Keratinocyte (primary cell): ENCODE measurements around the gene ETV7. TPM values are rescaled to one million over a fixed set of nuclear protein-coding genes. Genes with fewer than 3 reads are reported as not detected.

Source experiments
- DNase-seq: peaks from one replicate; pipeline ENCODE4 v3.0.0-alpha.2; 2011; ENCODE audit warnings: low read depth, missing footprints, low spot score
- FAIRE-seq: peaks from 2 replicates; lab custom pipeline; 2011; peaks lifted over from hg19 to GRCh38; lab: Jason Lieb, UNC
- H2AFZ ChIP-seq: 2 replicates; pipeline ENCODE4 v1.6.0; 2012; ENCODE audit warnings: low read length, control low read depth, inconsistent platforms; ENCODE audit not compliant: control insufficient read depth
- H3K27ac ChIP-seq: 2 replicates; pipeline ENCODE4 v1.5.1; 2011; ENCODE audit warnings: low read length; ENCODE audit not compliant: control insufficient read depth, insufficient read depth
- H3K27me3 ChIP-seq: 3 replicates; pipeline ENCODE4 v1.6.0; 2011; ENCODE audit warnings: low read length; ENCODE audit not compliant: control insufficient read depth, insufficient read depth; ENCODE audit errors: extremely low read depth
- H3K36me3 ChIP-seq, 2 experiments: 2 replicates in 1 of 2; 3 replicates in 1 of 2; pipeline ENCODE4 v1.5.1; 2011; ENCODE audit warnings: low read length in 2 of 2, mild to moderate bottlenecking in 1 of 2; ENCODE audit not compliant: control insufficient read depth in 2 of 2, insufficient read depth in 2 of 2; ENCODE audit errors: extremely low read depth in 1 of 2
- H3K4me1 ChIP-seq: 3 replicates; pipeline ENCODE4 v1.5.1; 2011; ENCODE audit warnings: low read length; ENCODE audit not compliant: control insufficient read depth, insufficient read depth; ENCODE audit errors: extremely low read depth
- H3K4me2 ChIP-seq: 3 replicates; pipeline ENCODE4 v1.6.0; 2011; ENCODE audit warnings: low read depth, low read length; ENCODE audit not compliant: control insufficient read depth, insufficient read depth; ENCODE audit errors: extremely low read depth
- H3K4me3 ChIP-seq, 3 experiments: fragments of 200-600 bp in 1 of 3; sonication (generic) in 1 of 3; 2 replicates in 2 of 3; 3 replicates in 1 of 3; pipeline ENCODE4 v1.5.1; 2011 to 2016; ENCODE audit warnings: low read length in 3 of 3, mild to moderate bottlenecking in 3 of 3, control low read depth in 2 of 3, inconsistent platforms in 1 of 3, low read depth in 1 of 3, mixed read lengths in 1 of 3, mixed run types in 1 of 3, moderate library complexity in 1 of 3; ENCODE audit not compliant: control insufficient read depth in 2 of 3, insufficient read depth in 2 of 3; ENCODE audit errors: extremely low read depth in 1 of 3
- H3K79me2 ChIP-seq: 2 replicates; pipeline ENCODE4 v1.6.0; 2012; ENCODE audit warnings: low read length; ENCODE audit not compliant: control insufficient read depth, insufficient read depth
- H3K9ac ChIP-seq: 3 replicates; pipeline ENCODE4 v1.6.0; 2011; ENCODE audit warnings: low read length; ENCODE audit not compliant: control insufficient read depth, insufficient read depth; ENCODE audit errors: extremely low read depth
- H3K9me1 ChIP-seq: 3 replicates; pipeline ENCODE4 v1.6.0; 2011; ENCODE audit warnings: low read length; ENCODE audit not compliant: control insufficient read depth, insufficient read depth; ENCODE audit errors: extremely low read depth
- H3K9me3 ChIP-seq: 2 replicates; pipeline ENCODE4 v1.5.1; 2012; ENCODE audit warnings: low read depth, low read length; ENCODE audit not compliant: control insufficient read depth
- H4K20me1 ChIP-seq: 3 replicates; pipeline ENCODE4 v1.6.0; 2011; ENCODE audit warnings: low read length; ENCODE audit not compliant: control insufficient read depth, insufficient read depth; ENCODE audit errors: extremely low read depth
- EZH2 ChIP-seq: IDR thresholded peaks from one replicate; pipeline ENCODE4 v1.6.1; 2012; ENCODE audit warnings: inconsistent platforms, mild to moderate bottlenecking, low read length, moderate library complexity
- dilution Hi-C: fragments of 300-500 bp; cut with MboI; formaldehyde crosslinking; loops from one replicate; pipeline ENCODE4 v1.7.0; 2020; ENCODE audit warnings: low sequenced_read_pairs; ENCODE audit not compliant: extremely low pct_ligation_motif_present
- polyA plus RNA-seq, 5 experiments: library from polyadenylated mRNA; depleted of rRNA in 3 of 5; stranded (reverse) in 3 of 5; stranded (forward) in 1 of 5; unstranded in 1 of 5; fragments of >200 nt; gene quantifications; 1 replicate in 1 of 5; 2 replicates in 3 of 5; 3 replicates in 1 of 5; pipeline versions ENCODE4 v1.2.1 to v1.2.3, GENCODE V29; 2011 to 2012; ENCODE audit warnings: missing spikeins in 2 of 5, low read depth in 1 of 5, low replicate concordance in 1 of 5
- TF ChIP-seq, protein P1 (sequence below), 3 experiments: IDR thresholded peaks in 1 of 3; conservative IDR thresholded peaks in 1 of 3; optimal IDR thresholded peaks in 1 of 3; 2 replicates in 2 of 3; 3 replicates in 1 of 3; pipeline versions ENCODE3 to v1.5.1; 2011; ENCODE audit warnings: low read length in 3 of 3, mild to moderate bottlenecking in 3 of 3, moderate library complexity in 2 of 3, control low read depth in 1 of 3, inconsistent platforms in 1 of 3; ENCODE audit not compliant: insufficient read depth in 2 of 3; ENCODE audit errors: extremely low read depth in 1 of 3

ETV7 gene
- polyA plus RNA-seq, 1 donor (not counting 4 experiments of a cell fraction or from before 2014, with no cell fraction given), result 0.22 TPM

DNA sequence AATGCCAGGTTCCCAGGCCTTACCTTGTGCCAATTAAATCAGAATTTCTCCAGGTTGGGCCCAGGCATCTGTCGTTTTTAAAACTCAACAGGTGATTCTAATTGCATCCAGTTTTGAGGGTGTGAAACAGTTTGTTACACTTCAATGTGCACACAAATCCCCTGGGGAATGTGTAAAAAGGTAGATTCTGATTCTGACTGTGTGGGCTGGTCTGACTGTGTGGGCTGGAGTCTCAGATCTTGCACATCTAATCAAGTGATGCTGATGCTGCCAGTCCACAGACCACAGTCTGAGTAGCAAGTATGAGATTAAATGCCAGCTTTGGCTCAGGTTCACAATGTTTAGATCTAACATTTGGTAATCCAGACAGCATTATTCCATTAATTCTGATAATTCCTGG, 12.5 kb upstream of the ETV7 start:
- DNase-seq, result no peak
- Histone ChIP-seq H3K27me3 (no peaks in the 10 kb centered on the region), H3K4me2 (no peak overlapping the region), H3K9ac (no peak overlapping the region), H3K27ac (no peak overlapping the region), H3K4me1 (no peaks in the 10 kb centered on the region), H3K79me2 (no peaks in the 10 kb centered on the region), H2AFZ (no peak overlapping the region), H4K20me1 (no peaks in the 10 kb centered on the region), H3K9me3 (no peaks in the 10 kb centered on the region), H3K9me1 (no peaks in the 10 kb centered on the region), H3K36me3 (no peaks in the 10 kb centered on the region), H3K4me3 (no peak overlapping the region)
- TF ChIP-seq EZH2, result no peak
- TF ChIP-seq, protein P1, sequence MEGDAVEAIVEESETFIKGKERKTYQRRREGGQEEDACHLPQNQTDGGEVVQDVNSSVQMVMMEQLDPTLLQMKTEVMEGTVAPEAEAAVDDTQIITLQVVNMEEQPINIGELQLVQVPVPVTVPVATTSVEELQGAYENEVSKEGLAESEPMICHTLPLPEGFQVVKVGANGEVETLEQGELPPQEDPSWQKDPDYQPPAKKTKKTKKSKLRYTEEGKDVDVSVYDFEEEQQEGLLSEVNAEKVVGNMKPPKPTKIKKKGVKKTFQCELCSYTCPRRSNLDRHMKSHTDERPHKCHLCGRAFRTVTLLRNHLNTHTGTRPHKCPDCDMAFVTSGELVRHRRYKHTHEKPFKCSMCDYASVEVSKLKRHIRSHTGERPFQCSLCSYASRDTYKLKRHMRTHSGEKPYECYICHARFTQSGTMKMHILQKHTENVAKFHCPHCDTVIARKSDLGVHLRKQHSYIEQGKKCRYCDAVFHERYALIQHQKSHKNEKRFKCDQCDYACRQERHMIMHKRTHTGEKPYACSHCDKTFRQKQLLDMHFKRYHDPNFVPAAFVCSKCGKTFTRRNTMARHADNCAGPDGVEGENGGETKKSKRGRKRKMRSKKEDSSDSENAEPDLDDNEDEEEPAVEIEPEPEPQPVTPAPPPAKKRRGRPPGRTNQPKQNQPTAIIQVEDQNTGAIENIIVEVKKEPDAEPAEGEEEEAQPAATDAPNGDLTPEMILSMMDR (optimal IDR thresholded peaks at IDR 0.05 in 1 of 3, IDR thresholded peaks at IDR 0.05 in 1 of 3, conservative IDR thresholded peaks at IDR 0.05 in 1 of 3; ENCODE audit: extremely low read depth in 1 of 3, insufficient read depth in 2 of 3, low read length in 3 of 3), result no peak
- dilution Hi-C loops, result no loop called here
- FAIRE-seq, result no peak

DNA sequence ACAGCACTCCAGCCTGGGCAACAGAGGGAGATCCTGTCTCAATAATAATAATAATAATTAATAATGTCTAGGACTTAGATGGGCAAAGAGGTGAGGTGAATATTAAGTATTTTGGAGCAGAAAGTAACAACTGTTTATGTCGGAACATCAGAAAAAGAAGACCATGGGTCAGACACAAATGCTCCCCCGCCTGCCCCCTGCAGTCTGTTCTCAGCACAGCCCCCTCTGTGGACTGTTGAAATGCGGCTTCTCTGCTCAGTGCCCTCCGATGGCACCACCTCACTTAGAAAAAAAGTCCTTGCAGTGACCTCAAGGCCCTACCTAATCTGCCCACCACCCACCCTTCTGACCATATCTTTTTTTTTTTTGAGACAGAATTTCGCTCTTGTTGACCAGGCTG, 5.2 kb upstream of the ETV7 start:
- no peaks in the 10 kb centered on the region for H3K9me3 ChIP-seq
- no peak overlapping the region for H3K9ac ChIP-seq
- H3K4me3 ChIP-seq, result no peak overlapping the region
- H3K4me2 ChIP-seq, result no peak overlapping the region
- no peaks in the 10 kb centered on the region for H3K36me3 ChIP-seq
- dilution Hi-C loops, result no loop called here
- no peaks in the 10 kb centered on the region for H4K20me1 ChIP-seq
- FAIRE-seq, result no peak
- DNase-seq, result no peak
- H3K79me2 ChIP-seq, result no peaks in the 10 kb centered on the region
- H3K27me3 ChIP-seq, result peaks cover 9% of the 10 kb centered on the region
- H2AFZ ChIP-seq, result no peak overlapping the region
- H3K9me1 ChIP-seq, result no peaks in the 10 kb centered on the region
- no peaks in the 10 kb centered on the region for H3K4me1 ChIP-seq
- H3K27ac ChIP-seq, result no peak overlapping the region
- TF ChIP-seq, protein P1 (optimal IDR thresholded peaks at IDR 0.05 in 1 of 3, IDR thresholded peaks at IDR 0.05 in 1 of 3, conservative IDR thresholded peaks at IDR 0.05 in 1 of 3; ENCODE audit: extremely low read depth in 1 of 3, insufficient read depth in 2 of 3, low read length in 3 of 3), result no peak
- no peak for TF ChIP-seq EZH2
